T-helper 1 cell treated with Interleukin-12 subunit alpha and Interleukin-12 subunit beta and Interleukin-4 antibody, amounts not matched to agents 30 μg/mL and 1 μg/mL, for 36 hours (primary cell): ENCODE results near the gene NFKB1.

Experiments used
- H3K27ac Mint-ChIP-seq: one replicate; pipeline ENCODE4 v1.8.0; 2021; ENCODE audit warnings: mild to moderate bottlenecking, mixed read lengths
- H3K27me3 Mint-ChIP-seq: one replicate; pipeline ENCODE4 v1.8.0; 2021; ENCODE audit warnings: low read depth, mixed read lengths
- H3K36me3 Mint-ChIP-seq: one replicate; pipeline ENCODE4 v1.8.0; 2021; ENCODE audit warnings: low read depth, mixed read lengths
- H3K4me1 Mint-ChIP-seq: one replicate; pipeline ENCODE4 v1.8.0; 2021; ENCODE audit warnings: low read depth, mixed read lengths
- H3K4me3 Mint-ChIP-seq: one replicate; pipeline ENCODE4 v1.8.0; 2021; ENCODE audit warnings: mild to moderate bottlenecking, moderate library complexity, mixed read lengths
- H3K9me3 Mint-ChIP-seq: one replicate; pipeline ENCODE4 v1.8.0; 2021; ENCODE audit warnings: mixed read lengths

NFKB1 gene

GRCh38 chr4:102638621-102639020, 137.5 kb downstream of the NFKB1 start:
- Mint-ChIP-seq H3K27me3 (no peaks in the 10 kb centered on the region), H3K4me1 (peaks cover 5% of the 10 kb centered on the region), H3K27ac (no peak overlapping the region), H3K9me3 (no peaks in the 10 kb centered on the region), H3K4me3 (no peak overlapping the region), H3K36me3 (peaks cover 27% of the 10 kb centered on the region)

- peaks cover 27% of the 10 kb centered on the region for H3K36me3 Mint-ChIP-seq
- H3K27me3 Mint-ChIP-seq: no peaks in the 10 kb centered on the region
- peaks cover 5% of the 10 kb centered on the region for H3K4me1 Mint-ChIP-seq
- H3K9me3 Mint-ChIP-seq: no peaks in the 10 kb centered on the region
- peak overlapping the region; percentile 67 for H3K4me3 Mint-ChIP-seq
- H3K27ac Mint-ChIP-seq: peak overlapping the region; percentile 72
Measured at GRCh38 chr4:102639598-102639997, 138.4 kb downstream of the NFKB1 start.

- Mint-ChIP-seq H3K36me3 (peaks cover 26% of the 10 kb centered on the region), H3K4me3 (no peak overlapping the region), H3K9me3 (no peaks in the 10 kb centered on the region), H3K27me3 (no peaks in the 10 kb centered on the region), H3K27ac (no peak overlapping the region), H3K4me1 (peaks cover 5% of the 10 kb centered on the region)
Measured at GRCh38 chr4:102640669-102641068, 139.5 kb downstream of the NFKB1 start.

- Mint-ChIP-seq H3K4me1 (peaks cover 5% of the 10 kb centered on the region), H3K4me3 (no peak overlapping the region), H3K36me3 (peaks cover 26% of the 10 kb centered on the region), H3K27ac (no peak overlapping the region), H3K27me3 (no peaks in the 10 kb centered on the region), H3K9me3 (no peaks in the 10 kb centered on the region)
Measured at GRCh38 chr4:102641793-102642192, 140.6 kb downstream of the NFKB1 start.

- Mint-ChIP-seq H3K36me3 (peaks cover 23% of the 10 kb centered on the region), H3K4me3 (no peak overlapping the region), H3K27ac (no peak overlapping the region), H3K4me1 (peaks cover 5% of the 10 kb centered on the region), H3K9me3 (no peaks in the 10 kb centered on the region), H3K27me3 (no peaks in the 10 kb centered on the region)
Measured at GRCh38 chr4:102642631-102643298, 141.6 kb downstream of the NFKB1 start.

- Mint-ChIP-seq H3K36me3 (peaks cover 21% of the 10 kb centered on the region), H3K27ac (no peak overlapping the region), H3K27me3 (no peaks in the 10 kb centered on the region)
Measured at GRCh38 chr4:102647117-102647516, 146.0 kb downstream of the NFKB1 start.

GRCh38 chr4:102657206-102657605, 156.0 kb downstream of the NFKB1 start:
- H3K36me3 Mint-ChIP-seq: no peaks in the 10 kb centered on the region
- no peaks in the 10 kb centered on the region for H3K9me3 Mint-ChIP-seq
- no peak overlapping the region for H3K4me3 Mint-ChIP-seq
- no peak overlapping the region for H3K27ac Mint-ChIP-seq
- no peaks in the 10 kb centered on the region for H3K4me1 Mint-ChIP-seq
- no peaks in the 10 kb centered on the region for H3K27me3 Mint-ChIP-seq

More at GRCh38 chr4:102647117-102647516, 146.0 kb downstream of the NFKB1 start:
- Mint-ChIP-seq H3K4me3 (no peak overlapping the region), H3K4me1 (no peaks in the 10 kb centered on the region), H3K9me3 (no peaks in the 10 kb centered on the region)

- H3K36me3 Mint-ChIP-seq: peaks cover 12% of the 10 kb centered on the region
- no peaks in the 10 kb centered on the region for H3K27me3 Mint-ChIP-seq
- H3K4me1 Mint-ChIP-seq: no peaks in the 10 kb centered on the region
- H3K27ac Mint-ChIP-seq: no peak overlapping the region
- no peaks in the 10 kb centered on the region for H3K9me3 Mint-ChIP-seq
- H3K4me3 Mint-ChIP-seq: no peak overlapping the region
Measured at GRCh38 chr4:102663073-102663472, 161.9 kb downstream of the NFKB1 start.

- H3K27me3 Mint-ChIP-seq: no peaks in the 10 kb centered on the region
- H3K4me3 Mint-ChIP-seq: no peak overlapping the region
- H3K27ac Mint-ChIP-seq: no peak overlapping the region
- no peaks in the 10 kb centered on the region for H3K9me3 Mint-ChIP-seq
- peaks cover 17% of the 10 kb centered on the region for H3K36me3 Mint-ChIP-seq
- no peaks in the 10 kb centered on the region for H3K4me1 Mint-ChIP-seq
Measured at GRCh38 chr4:102665527-102665926, 164.4 kb downstream of the NFKB1 start.
